Measurements from ENCODE around the gene SLC7A14. TPM values are rescaled to one million over a fixed set of nuclear protein-coding genes. Genes with fewer than 3 reads are reported as not detected.

Gene SLC7A14
- total RNA-seq, 1 donor from 2014 or later = not detected

- Histone ChIP-seq H3K27me3 (no peaks in the 10 kb centered on the region), H3K27ac (no peak overlapping the region), H3K9me3 (no peaks in the 10 kb centered on the region), H3K4me3 (no peak overlapping the region), H3K4me1 (no peaks in the 10 kb centered on the region), H3K36me3 (no peaks in the 10 kb centered on the region)
- no peak for TF ChIP-seq CTCF (IDR thresholded peaks at IDR 0.05)
- DNase-seq (ENCODE audit: low spot score in 2 of 2) = no peak
- intact Hi-C loops (cut with DNase I) = no loop called here
Measured at GRCh38 chr3:170594528-170594927, 8.7 kb upstream of the SLC7A14 start.

GRCh38 chr3:170593634-170594033, 7.8 kb upstream of the SLC7A14 start:
- Histone ChIP-seq H3K4me1 (no peaks in the 10 kb centered on the region), H3K27me3 (no peaks in the 10 kb centered on the region), H3K36me3 (no peaks in the 10 kb centered on the region), H3K9me3 (no peaks in the 10 kb centered on the region), H3K27ac (no peak overlapping the region), H3K4me3 (no peak overlapping the region)
- TF ChIP-seq CTCF (IDR thresholded peaks at IDR 0.05) = no peak
- no peak for DNase-seq (ENCODE audit: low spot score in 2 of 2)
- intact Hi-C loops (cut with DNase I) = no loop called here

GRCh38 chr3:170589113-170589512, 3.2 kb upstream of the SLC7A14 start:
- no peaks in the 10 kb centered on the region for H3K9me3 ChIP-seq
- peaks cover 0 to 5% of the 10 kb centered on the region in 2 donors for H3K4me1 ChIP-seq
- no peak overlapping the region for H3K4me3 ChIP-seq
- TF ChIP-seq CTCF (IDR thresholded peaks at IDR 0.05) = no peak
- no peak for DNase-seq (ENCODE audit: low spot score in 2 of 2)
- peaks cover 10% of the 10 kb centered on the region for H3K27me3 ChIP-seq
- no peaks in the 10 kb centered on the region for H3K36me3 ChIP-seq
- intact Hi-C loops (cut with DNase I) = no loop called here
- H3K27ac ChIP-seq = no peak overlapping the region

GRCh38 chr3:170585008-170585936, 603 bp downstream of the SLC7A14 start:
- peaks cover 10% of the 10 kb centered on the region for H3K27me3 ChIP-seq
- no peaks in the 10 kb centered on the region for H3K9me3 ChIP-seq
- H3K4me3 ChIP-seq = peak overlapping the region; percentile 23 to 44
- DNase-seq (ENCODE audit: low spot score in 2 of 2) = no peak
- intact Hi-C loops (cut with DNase I) = no loop called here
- no peaks in the 10 kb centered on the region for H3K36me3 ChIP-seq
- no peak overlapping the region for H3K27ac ChIP-seq
- no peak for TF ChIP-seq CTCF (IDR thresholded peaks at IDR 0.05)
- peaks cover 0 to 5% of the 10 kb centered on the region in 2 donors for H3K4me1 ChIP-seq

GRCh38 chr3:170584585-170585007, 1.3 kb downstream of the SLC7A14 start:
- intact Hi-C loops (cut with DNase I) = no loop called here
- H3K27ac ChIP-seq = no peak overlapping the region
- TF ChIP-seq CTCF (IDR thresholded peaks at IDR 0.05) = no peak
- peaks cover 0 to 5% of the 10 kb centered on the region in 2 donors for H3K4me1 ChIP-seq
- no peaks in the 10 kb centered on the region for H3K36me3 ChIP-seq
- peak in 1 of 2 donors; percentile 65 for DNase-seq (ENCODE audit: low spot score in 2 of 2)
- peak overlapping the region in 1 of 2 donors; percentile 44 for H3K4me3 ChIP-seq
- H3K9me3 ChIP-seq = no peaks in the 10 kb centered on the region
- peaks cover 10% of the 10 kb centered on the region for H3K27me3 ChIP-seq
